SW 1271 (cell line): ENCODE data around the gene OR5AS1.
"Not testable (repeated sequence)": the region's sequence is repeated elsewhere in the genome, so short reads cannot be mapped to it uniquely, and the experiment has no call there.

Experiments used
- DNase-seq, 2 experiments: peaks; one replicate each; lab custom pipeline; 2025; lab: John Stamatoyannopoulos, UW

OR5AS1 gene

GRCh38 chr11:56027354-56027753 lies at the start of gene OR5AS1:
Gene OR5AS1 (plus strand): TSS chr11:56027654. CDS start chr11:56030419, 2,765 bp downstream.
- DNase-seq: no peak

- DNase-seq: no peak
These were observed 32.9 kb upstream of the OR5AS1 start, which contains the start of gene OR5F1 for GRCh38 chr11:55994525-55994924. Gene OR5F1 (minus strand): TSS chr11:55994625. CDS start chr11:55994625, 0 bp downstream.

- DNase-seq: no peak
These were observed 16.7 kb upstream of the OR5AS1 start for GRCh38 chr11:56010716-56011115.

GRCh38 chr11:56013805-56014204 lies 13.6 kb upstream of the OR5AS1 start:
- DNase-seq: no peak

- no peak for DNase-seq
These were observed 18.1 kb downstream of the OR5AS1 start for GRCh38 chr11:56045538-56045937.

GRCh38 chr11:56048480-56048879 lies 21.0 kb downstream of the OR5AS1 start:
- no peak for DNase-seq

- DNase-seq: no peak
These were observed 22.0 kb downstream of the OR5AS1 start for GRCh38 chr11:56049487-56049886.

GRCh38 chr11:56056366-56056765 lies 28.9 kb downstream of the OR5AS1 start:
- DNase-seq: not testable (repeated sequence)

- DNase-seq: not testable (repeated sequence)
These were observed 30.3 kb downstream of the OR5AS1 start for GRCh38 chr11:56057661-56058237.

- DNase-seq: not testable (repeated sequence)
These were observed 30.9 kb downstream of the OR5AS1 start for GRCh38 chr11:56058260-56058780.

- no peak for DNase-seq
These were observed 39.5 kb downstream of the OR5AS1 start for GRCh38 chr11:56066980-56067379.
